Hepatocyte (in vitro differentiated cells): Measurements from ENCODE around the gene FUOM. TPM values are rescaled to one million over a fixed set of nuclear protein-coding genes. Genes with fewer than 3 reads are reported as not detected.
"Not testable (repeated sequence)": the region's sequence is repeated elsewhere in the genome, so short reads cannot be mapped to it uniquely, and the experiment has no call there.

Experiments used
- DNase-seq: peaks from one replicate; pipeline ENCODE4 v3.0.0-alpha.2; 2016; ENCODE audit warnings: low spot score
- H2AFZ ChIP-seq: fragments of 200-600 bp; sonication (generic); 2 replicates; pipeline ENCODE4 v1.6.0; 2016; ENCODE audit warnings: antibody characterized with exemption, mild to moderate bottlenecking
- H3K27ac ChIP-seq: fragments of 200-600 bp; sonication (generic); 2 replicates; pipeline ENCODE4 v1.5.1; 2016; ENCODE audit warnings: mild to moderate bottlenecking
- H3K27me3 ChIP-seq: fragments of 200-600 bp; sonication (generic); 2 replicates; pipeline ENCODE4 v1.6.1; 2016
- H3K36me3 ChIP-seq: fragments of 200-600 bp; sonication (generic); replicated peaks from 2 replicates; pipeline ENCODE4 v1.5.1; 2016; ENCODE audit warnings: low read depth; ENCODE audit not compliant: insufficient read depth
- H3K4me1 ChIP-seq: fragments of 200-600 bp; sonication (generic); 2 replicates; pipeline ENCODE4 v1.5.1; 2016; ENCODE audit warnings: mild to moderate bottlenecking, moderate library complexity; ENCODE audit not compliant: insufficient read depth
- H3K4me2 ChIP-seq: fragments of 200-600 bp; sonication (generic); 2 replicates; pipeline ENCODE4 v1.6.0; 2016
- H3K4me3 ChIP-seq: fragments of 200-600 bp; sonication (generic); 2 replicates; pipeline ENCODE4 v1.5.1; 2016; ENCODE audit warnings: mild to moderate bottlenecking
- H3K79me2 ChIP-seq: fragments of 200-600 bp; sonication (generic); 2 replicates; pipeline ENCODE4 v1.6.0; 2017; ENCODE audit warnings: mild to moderate bottlenecking
- H3K9me2 ChIP-seq: fragments of 200-600 bp; sonication (generic); replicated peaks from 2 replicates; pipeline ENCODE4 v1.6.0; 2017; ENCODE audit warnings: mild to moderate bottlenecking; ENCODE audit not compliant: insufficient read depth
- H3K9me3 ChIP-seq: fragments of 200-600 bp; sonication (generic); 2 replicates; pipeline ENCODE4 v1.5.1; 2016; ENCODE audit warnings: low read depth, mild to moderate bottlenecking
- H4K20me1 ChIP-seq: fragments of 200-600 bp; sonication (generic); 2 replicates; pipeline ENCODE4 v1.6.0; 2016; ENCODE audit warnings: mild to moderate bottlenecking; ENCODE audit not compliant: insufficient read depth, poor library complexity, severe bottlenecking
- CTCF ChIP-seq: fragments of 200-600 bp; sonication (generic); IDR thresholded peaks from 2 replicates; pipeline ENCODE4 v1.5.1; 2016; ENCODE audit warnings: antibody characterized with exemption, mild to moderate bottlenecking; ENCODE audit not compliant: poor library complexity
- EZH2 ChIP-seq: fragments of 200-600 bp; sonication (generic); IDR thresholded peaks from 2 replicates; pipeline ENCODE4 v1.6.1; 2016; ENCODE audit warnings: antibody characterized with exemption, mild to moderate bottlenecking, borderline replicate concordance
- EZH2phosphoT487 ChIP-seq: fragments of 200-600 bp; sonication (generic); IDR thresholded peaks from one replicate; pipeline ENCODE4 v1.6.1; 2018; ENCODE audit warnings: antibody characterized with exemption, mild to moderate bottlenecking, low read depth, moderate library complexity; ENCODE audit not compliant: unreplicated experiment, severe bottlenecking
- WGBS: methylation state at CpG from one replicate; pipeline ENCODE4 v1.1.6; 2016; ENCODE audit warnings: low lambda C conversion rate; ENCODE audit errors: missing lambda C conversion rate; 5-methylcytosine and 5-hydroxymethylcytosine counted together
- polyA plus RNA-seq: library from polyadenylated mRNA; unstranded; fragments of >200 nt; fragmentation: Nextera tagmentation; extraction: Ambion mirVana; gene quantifications from 2 replicates; pipeline ENCODE4 v1.2.1, GENCODE V29; 2016
- total RNA-seq: library from RNA; depleted of rRNA; stranded (reverse); fragments of >200 nt; gene quantifications from 2 replicates; pipeline ENCODE4 v1.2.3, GENCODE V29; 2014

Gene FUOM
- total and polyA plus RNA-seq, 2 experiments from 2014 or later, result 31.1 to 34.6 TPM

GRCh38 chr10:133390597-133391248 lies 32.9 kb upstream of the FUOM start:
- H2AFZ ChIP-seq, result no peak overlapping the region
- no peak overlapping the region for H3K27ac ChIP-seq
- no peak overlapping the region for H3K4me3 ChIP-seq

GRCh38 chr10:133388973-133389818 lies 31.4 kb upstream of the FUOM start:
- WGBS, result 94% methylated on average over 39 of the region's 39 CpGs
- DNase-seq, result no peak

More at GRCh38 chr10:133390597-133391248, 32.9 kb upstream of the FUOM start:
- TF ChIP-seq EZH2 (no peak), EZH2phosphoT487 (no peak), CTCF (no peak)
- Histone ChIP-seq H3K9me2 (no peaks in the 10 kb centered on the region), H3K9me3 (no peaks in the 10 kb centered on the region), H3K4me1 (peaks cover 8% of the 10 kb centered on the region), H3K79me2 (peaks cover 14% of the 10 kb centered on the region), H3K4me2 (no peak overlapping the region), H4K20me1 (no peaks in the 10 kb centered on the region), H3K36me3 (no peaks in the 10 kb centered on the region), H3K27me3 (no peaks in the 10 kb centered on the region)
- WGBS, result 97% methylated on average over 19 of the region's 19 CpGs
- no peak for DNase-seq

GRCh38 chr10:133388236-133388972 lies 30.6 kb upstream of the FUOM start:
- Histone ChIP-seq H3K4me1 (no peaks in the 10 kb centered on the region), H3K4me3 (no peak overlapping the region), H3K27ac (no peak overlapping the region), H3K9me2 (no peaks in the 10 kb centered on the region), H4K20me1 (no peaks in the 10 kb centered on the region), H3K4me2 (no peak overlapping the region), H3K79me2 (no peaks in the 10 kb centered on the region), H3K9me3 (no peaks in the 10 kb centered on the region), H3K36me3 (no peaks in the 10 kb centered on the region), H3K27me3 (no peaks in the 10 kb centered on the region), H2AFZ (no peak overlapping the region)
- WGBS, result 91% methylated on average over 17 of the region's 17 CpGs
- no peak for DNase-seq
- TF ChIP-seq EZH2phosphoT487 (no peak), CTCF (no peak), EZH2 (no peak)

More at GRCh38 chr10:133388973-133389818, 31.4 kb upstream of the FUOM start:
- no peak overlapping the region for H2AFZ ChIP-seq
- no peak overlapping the region for H3K4me2 ChIP-seq
- no peaks in the 10 kb centered on the region for H3K27me3 ChIP-seq
- H4K20me1 ChIP-seq, result no peaks in the 10 kb centered on the region
- no peak for TF ChIP-seq EZH2phosphoT487
- TF ChIP-seq EZH2, result no peak
- H3K4me1 ChIP-seq, result no peaks in the 10 kb centered on the region
- no peaks in the 10 kb centered on the region for H3K9me2 ChIP-seq
- H3K27ac ChIP-seq, result no peak overlapping the region
- no peaks in the 10 kb centered on the region for H3K9me3 ChIP-seq
- H3K36me3 ChIP-seq, result no peaks in the 10 kb centered on the region
- H3K79me2 ChIP-seq, result no peaks in the 10 kb centered on the region
- H3K4me3 ChIP-seq, result no peak overlapping the region

GRCh38 chr10:133386951-133387350 lies 29.1 kb upstream of the FUOM start:
- not testable (repeated sequence) for H2AFZ ChIP-seq, H3K79me2 ChIP-seq, H3K27ac ChIP-seq, DNase-seq, H3K9me3 ChIP-seq, H3K4me2 ChIP-seq, H3K27me3 ChIP-seq, H3K4me1 ChIP-seq, H3K9me2 ChIP-seq, H3K4me3 ChIP-seq, H3K36me3 ChIP-seq, H4K20me1 ChIP-seq
- 97% methylated on average over 4 of the region's 4 CpGs for WGBS
